ENCODE measurements around the gene INPP5K.

Gene INPP5K

GRCh38 chr17:1555651-1556471 lies 39.4 kb upstream of the INPP5K start:
- ChIA-PET CTCF (interaction anchor here (1.0 to 3.4 kb wide), 5 partner anchors 19 to 94 kb away, joined by 4 to 11 read pairs (median 5); partner anchors contain the start of gene RILP), POLR2A (interaction anchor here (0.5 kb wide), 1 partner anchor 75 kb away, joined by 3 read pairs; no protein-coding TSS in a partner anchor)
- TF ChIP-seq CTCF (IDR thresholded peaks at IDR 0.05; ENCODE audit: control extremely low read depth, extremely low read depth, low read depth, missing control alignments), result no peak
- peak; percentile 52 for DNase-seq (ENCODE audit: extremely low spot score)

- POLR2A ChIA-PET, result interaction anchor here (0.7 kb wide), 1 partner anchor 16 kb away, joined by 8 read pairs; no protein-coding TSS in a partner anchor
- CTCF ChIA-PET, result interaction anchor here (1.0 to 3.4 kb wide), 7 partner anchors 19 to 95 kb away, joined by 3 to 11 read pairs (median 4); partner anchors contain the start of genes INPP5K and RILP
- TF ChIP-seq CTCF (IDR thresholded peaks at IDR 0.05; ENCODE audit: control extremely low read depth, extremely low read depth, low read depth, missing control alignments), result no peak
- DNase-seq (ENCODE audit: extremely low spot score), result no peak
These were observed 38.5 kb upstream of the INPP5K start for GRCh38 chr17:1554751-1555540.

GRCh38 chr17:1553354-1554266 lies 37.2 kb upstream of the INPP5K start:
- POLR2A ChIA-PET, result interaction anchor here (0.6 kb wide), 1 partner anchor 274 kb away, joined by 3 read pairs; the partner anchor contains the start of gene TRARG1
- no peak for DNase-seq (ENCODE audit: extremely low spot score)
- CTCF ChIA-PET, result interaction anchor here (1.0 to 3.4 kb wide), 8 partner anchors 16 to 95 kb away, joined by 3 to 11 read pairs (median 6); partner anchors contain the start of gene RILP
- TF ChIP-seq CTCF (IDR thresholded peaks at IDR 0.05; ENCODE audit: control extremely low read depth, extremely low read depth, low read depth, missing control alignments), result no peak

GRCh38 chr17:1552932-1553331 lies 36.5 kb upstream of the INPP5K start:
- TF ChIP-seq CTCF (IDR thresholded peaks at IDR 0.05; ENCODE audit: control extremely low read depth, extremely low read depth, low read depth, missing control alignments), result no peak
- DNase-seq (ENCODE audit: extremely low spot score), result peak; percentile 57
- ChIA-PET POLR2A (no interaction called here), CTCF (interaction anchor here (1.1 to 2.0 kb wide), 5 partner anchors 16 to 96 kb away, joined by 3 to 7 read pairs (median 4); partner anchors contain the start of gene RILP)

- DNase-seq (ENCODE audit: extremely low spot score), result no peak
- TF ChIP-seq CTCF (IDR thresholded peaks at IDR 0.05; ENCODE audit: control extremely low read depth, extremely low read depth, low read depth, missing control alignments), result no peak
- ChIA-PET POLR2A (no interaction called here), CTCF (interaction anchor here (1.6 kb wide), 1 partner anchor 18 kb away, joined by 5 read pairs; no protein-coding TSS in a partner anchor)
These were observed 35.3 kb upstream of the INPP5K start for GRCh38 chr17:1551741-1552140.

Measured in GM10248 (cell line).